NCI-H1436 treated with DMSO at 0.1 percent for 48 hours (cell line): ENCODE data around the gene TMEM214.

Source experiments
- DNase-seq: peaks from one replicate; lab custom pipeline; 2025; lab: John Stamatoyannopoulos, UW

The TMEM214 gene

DNA sequence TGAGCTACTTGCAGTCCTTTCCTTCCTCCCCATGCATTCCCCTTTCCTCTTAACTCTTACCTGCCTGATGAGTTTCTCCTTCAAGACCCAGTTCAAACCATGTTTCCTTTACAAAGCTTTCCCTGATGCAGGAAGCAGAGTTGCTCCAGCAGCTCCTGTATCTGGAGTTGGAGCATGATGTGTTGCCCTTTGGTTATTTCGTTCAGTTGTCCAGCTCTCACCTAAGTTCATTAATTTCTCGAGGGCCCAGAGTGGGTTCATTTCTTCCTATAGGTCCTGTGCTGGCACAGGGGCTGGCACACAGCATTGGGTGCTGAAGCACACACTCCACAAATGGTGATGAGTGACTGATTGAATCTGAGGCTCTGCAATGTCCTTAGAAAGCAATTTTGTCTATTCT, 23.0 kb upstream of the TMEM214 start:
- DNase-seq, result no peak

DNA sequence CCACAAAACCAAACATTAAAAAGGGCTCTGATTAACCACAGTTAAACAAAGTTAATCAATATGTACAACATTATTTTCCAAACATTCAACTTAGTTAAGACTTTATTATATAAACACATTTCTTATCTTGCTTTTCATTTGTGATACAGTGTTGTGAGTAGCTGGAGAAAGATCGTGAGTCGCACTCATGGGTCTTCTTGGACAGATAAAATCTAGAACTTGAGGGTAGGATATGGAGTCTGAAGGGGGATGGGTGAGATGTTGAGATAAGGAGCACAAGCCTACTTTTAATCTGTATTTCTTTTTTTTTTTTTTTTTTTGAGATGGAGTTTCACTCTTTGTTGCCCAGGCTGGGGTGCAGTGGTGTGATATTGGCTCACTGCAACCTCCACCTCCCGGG, 22.6 kb upstream of the TMEM214 start:
- no peak for DNase-seq

DNA sequence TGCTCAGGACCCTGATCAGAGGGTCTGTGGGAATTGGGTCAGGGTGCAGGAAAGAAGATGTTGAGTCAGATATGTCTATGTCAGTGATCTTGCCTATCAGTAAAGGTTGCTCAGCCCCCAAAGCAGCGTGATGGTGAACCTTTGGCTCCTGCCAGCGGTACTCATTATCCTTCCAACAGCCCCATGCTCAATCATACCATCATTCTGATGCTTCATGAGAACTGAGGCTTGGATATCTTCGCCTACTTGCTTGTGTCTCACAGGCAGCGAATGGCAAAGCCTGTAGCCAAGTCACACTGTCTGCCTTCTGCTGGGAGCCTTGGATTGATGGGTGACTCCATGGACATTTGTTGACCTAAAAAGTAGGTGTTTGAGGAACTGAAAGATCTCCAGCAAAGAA, 19.0 kb upstream of the TMEM214 start:
- no peak for DNase-seq

GRCh38 chr2:27014771-27015433, 17.9 kb upstream of the TMEM214 start:
- no peak for DNase-seq

DNA sequence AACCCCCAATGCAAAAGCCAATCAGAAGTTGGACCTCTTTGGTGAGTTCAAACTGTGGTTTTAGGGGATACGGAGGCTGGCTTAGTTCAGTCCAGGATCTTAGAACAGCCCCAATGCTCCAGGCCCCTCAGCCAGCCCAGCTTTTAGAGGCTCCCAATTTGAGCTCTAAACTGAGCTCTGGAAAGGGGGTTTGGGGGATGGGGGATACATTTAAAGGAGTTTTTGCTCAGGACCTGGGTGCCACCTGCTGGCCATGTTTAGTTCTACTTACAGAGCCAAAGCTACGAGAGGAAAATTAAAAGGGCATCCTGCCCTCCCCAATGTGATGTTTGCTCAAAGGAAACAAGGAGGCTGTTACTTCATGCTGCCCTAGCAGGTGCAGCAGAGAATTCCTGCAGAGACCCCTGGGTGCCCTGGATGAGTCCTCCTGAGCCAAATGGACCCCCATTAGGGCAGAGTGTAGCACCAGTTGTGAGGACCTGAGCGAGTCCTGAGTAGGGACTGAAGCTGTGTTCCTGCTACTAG, 15.9 kb upstream of the TMEM214 start:
- DNase-seq, result peak; percentile 3

GRCh38 chr2:27018142-27018541, 14.6 kb upstream of the TMEM214 start:
- DNase-seq, result no peak

GRCh38 chr2:27019459-27019858, 13.3 kb upstream of the TMEM214 start:
- DNase-seq, result no peak

DNA sequence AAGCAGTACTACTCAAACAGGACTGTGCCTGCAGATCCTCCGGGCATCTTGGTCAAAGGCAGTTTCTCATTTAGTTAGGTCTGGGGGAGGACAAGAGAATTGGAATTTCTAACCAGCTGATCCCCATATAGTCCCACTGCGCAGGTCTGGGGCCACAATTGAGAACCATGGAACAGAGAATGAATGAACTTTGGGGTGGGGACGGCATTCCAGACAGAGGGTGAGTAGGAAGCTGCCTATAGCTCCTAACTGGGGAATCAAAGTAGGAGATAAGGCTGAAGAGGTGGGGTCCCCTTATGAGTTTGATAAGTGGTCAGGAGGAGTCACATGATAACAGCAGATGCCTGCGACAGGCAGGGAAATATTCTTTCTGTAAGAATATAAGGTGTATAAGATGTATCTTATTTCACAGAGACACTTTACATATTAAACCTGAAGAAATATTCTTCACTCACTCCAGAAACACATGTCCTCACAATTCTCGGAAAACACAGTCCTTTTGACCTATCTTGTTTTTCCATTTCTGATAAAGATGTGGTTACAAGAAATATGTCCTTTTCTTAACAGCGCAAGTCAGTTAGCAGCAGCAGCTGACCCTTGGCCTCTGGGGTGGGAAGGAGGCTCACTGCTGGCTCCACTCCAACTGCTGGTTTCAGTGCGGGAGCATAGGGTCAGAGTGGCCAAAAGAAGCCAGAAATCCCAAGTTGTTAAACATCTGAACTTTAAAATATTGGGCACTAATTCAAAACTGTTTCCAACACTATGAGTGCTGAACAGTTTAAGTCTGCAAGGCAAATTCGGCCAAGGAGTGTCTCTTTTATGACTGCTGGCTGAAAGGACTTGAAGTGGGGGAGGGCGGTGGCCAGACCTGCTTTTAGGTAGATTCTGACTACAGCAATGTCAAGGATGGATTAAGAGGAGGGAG, 12.6 kb upstream of the TMEM214 start:
- no peak for DNase-seq

GRCh38 chr2:27021253-27022049, 11.3 kb upstream of the TMEM214 start:
- DNase-seq, result no peak

DNA sequence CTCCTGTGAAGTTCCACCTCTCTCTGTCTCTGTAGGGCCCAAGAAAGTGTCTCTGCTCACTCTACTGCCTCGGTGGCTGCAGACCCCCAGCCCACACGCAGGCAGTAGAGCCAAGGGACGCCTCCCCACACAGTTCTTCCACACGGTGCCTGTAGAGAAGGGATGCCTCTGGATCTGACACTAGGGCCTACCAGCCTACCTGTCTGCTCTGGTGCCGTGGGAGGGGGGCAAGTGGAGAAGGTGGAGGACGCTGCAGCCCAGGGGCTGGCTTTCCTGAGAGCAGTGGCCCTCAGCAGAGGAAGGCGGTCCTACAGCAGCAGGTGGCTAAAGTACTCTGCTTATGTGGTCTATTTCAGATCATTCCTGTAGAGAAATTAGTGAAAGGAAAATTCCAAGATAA, 9.0 kb upstream of the TMEM214 start:
- no peak for DNase-seq

DNA sequence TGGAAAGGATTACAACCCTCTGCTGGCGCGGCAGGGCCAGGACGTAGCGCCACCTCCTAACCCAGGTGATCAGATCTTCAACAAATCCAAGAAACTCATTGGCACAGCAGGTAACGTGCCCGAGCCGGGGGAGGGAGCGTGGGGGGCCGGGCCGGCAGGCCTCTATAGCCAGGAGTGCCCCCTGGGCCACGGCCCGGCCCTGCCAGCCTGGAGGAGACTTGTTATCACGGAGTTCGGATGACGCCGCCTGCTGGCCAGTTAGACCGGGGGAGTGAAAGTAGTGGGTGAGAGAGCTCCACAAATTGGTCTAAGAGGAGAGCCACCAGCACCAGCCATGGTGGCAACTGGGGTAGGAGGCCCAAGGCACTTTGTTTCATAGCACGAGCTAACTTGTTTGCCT, 8.6 kb upstream of the TMEM214 start:
- no peak for DNase-seq

DNA sequence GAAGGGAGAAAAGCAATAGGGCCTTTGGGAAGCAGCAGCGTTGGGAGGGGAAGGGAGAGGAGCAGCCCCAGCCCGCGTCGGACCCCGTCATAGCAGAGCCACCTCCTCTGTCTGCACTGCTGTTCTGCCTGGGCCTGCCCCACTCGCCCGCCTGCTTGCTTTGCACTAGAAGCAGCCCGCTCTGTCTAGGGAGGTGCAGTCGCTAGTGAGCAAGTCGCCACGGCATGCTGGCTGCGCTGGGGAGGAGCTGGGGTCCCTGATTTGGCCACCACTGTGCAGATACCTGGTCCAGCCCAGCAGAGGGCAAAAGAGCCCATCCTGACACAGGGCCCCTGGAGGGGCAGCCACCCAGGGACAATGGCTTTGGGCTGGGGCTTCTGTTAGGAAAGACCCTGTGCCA, 8.0 kb upstream of the TMEM214 start:
- no peak for DNase-seq

DNA sequence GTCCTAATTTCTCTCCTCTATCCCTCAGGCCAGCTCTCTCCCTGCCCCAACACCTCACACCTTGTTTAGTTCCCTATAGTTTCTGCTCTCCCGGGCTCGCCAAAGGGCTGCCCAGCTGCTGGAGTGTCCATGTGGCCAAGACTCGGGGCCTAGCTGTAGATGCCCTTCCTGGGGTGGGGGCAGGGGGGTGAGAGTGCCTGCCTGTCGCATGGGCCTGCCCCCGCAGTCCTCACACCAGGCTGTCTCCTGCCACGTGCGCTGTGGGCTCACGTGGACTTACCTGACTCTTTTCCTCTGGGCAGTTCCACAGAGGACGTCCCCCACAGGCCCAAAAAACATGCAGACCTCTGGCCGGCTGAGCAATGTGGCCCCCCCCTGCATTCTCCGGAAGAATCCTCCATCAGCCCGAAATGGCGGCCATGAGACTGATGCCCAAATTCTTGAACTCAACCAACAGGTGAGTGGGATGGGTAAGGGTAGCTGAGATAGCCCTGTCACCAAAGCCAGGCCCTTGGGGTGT, 7.4 kb upstream of the TMEM214 start:
- no peak for DNase-seq

GRCh38 chr2:27025861-27026851, 6.6 kb upstream of the TMEM214 start:
- DNase-seq, result no peak

DNA sequence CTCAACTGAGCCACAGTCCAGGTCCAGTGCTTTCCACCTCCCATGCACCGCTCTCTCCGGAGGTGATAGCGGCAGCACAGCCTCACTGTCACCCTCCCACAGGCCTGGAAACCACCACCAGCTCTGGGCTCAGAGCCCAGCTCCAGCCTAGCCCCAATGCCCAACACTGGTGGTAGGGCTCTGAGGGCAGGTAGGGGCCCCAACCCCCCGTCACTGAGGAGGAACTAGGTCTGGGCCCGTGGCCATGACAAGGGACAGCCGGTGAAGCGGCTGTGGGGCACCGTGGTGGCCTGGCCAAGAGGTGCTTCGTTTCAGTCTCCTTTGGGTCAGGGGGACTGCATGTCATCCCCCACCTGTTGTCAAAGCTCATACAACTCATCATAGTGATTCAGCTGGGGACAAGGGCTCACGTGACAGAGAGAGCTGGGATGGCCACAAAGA, 5.5 kb upstream of the TMEM214 start:
- no peak for DNase-seq

- DNase-seq, result no peak
These were observed 3.7 kb upstream of the TMEM214 start for GRCh38 chr2:27029051-27029450.

DNA sequence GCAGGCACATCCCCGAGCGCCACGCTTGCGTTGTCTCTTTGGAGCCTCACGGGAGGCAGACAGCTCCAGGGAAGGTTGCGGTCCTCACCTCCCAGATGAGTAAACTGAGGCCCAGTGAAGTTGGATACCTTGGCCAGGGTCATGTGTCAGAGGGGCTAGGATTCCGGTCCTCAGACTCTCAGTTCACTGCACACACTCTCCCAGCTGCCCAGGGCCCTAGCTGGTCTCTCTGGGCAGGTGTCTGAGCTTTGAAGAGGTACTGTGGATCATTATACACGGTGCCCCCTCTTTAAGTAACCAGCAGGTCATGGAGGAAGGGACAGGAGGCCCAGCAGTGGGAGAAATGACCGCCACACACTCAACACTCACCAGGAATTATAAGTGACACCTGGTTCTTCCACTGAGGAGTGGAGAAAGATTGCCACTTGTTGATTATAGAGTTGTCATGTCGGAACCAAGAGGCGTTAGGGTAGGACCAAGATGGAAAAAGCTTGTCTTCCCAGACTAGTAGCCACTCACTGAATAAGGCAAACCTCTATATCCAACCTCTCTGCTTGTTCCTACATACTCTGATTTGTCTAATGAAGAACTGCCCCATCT, 588 bp downstream of the TMEM214 start:
- DNase-seq, result no peak

- DNase-seq, result no peak
These were observed 5.2 kb downstream of the TMEM214 start for GRCh38 chr2:27038012-27038411.

GRCh38 chr2:27038631-27039339, 6.0 kb downstream of the TMEM214 start:
- no peak for DNase-seq

GRCh38 chr2:27039426-27039825, 6.7 kb downstream of the TMEM214 start:
- DNase-seq, result no peak
